Activated naive CD4-positive, alpha-beta T cell treated with anti-CD3 and anti-CD28 coated beads for 36 hours (primary cell): Measurements from ENCODE around the gene PLS3. TPM values are rescaled to one million over a fixed set of nuclear protein-coding genes. Genes with fewer than 3 reads are reported as not detected.
A peak's percentile ranks its signal among the peaks of the same experiment; 100 is the strongest.
"Not testable (repeated sequence)": the region's sequence is repeated elsewhere in the genome, so short reads cannot be mapped to it uniquely, and the experiment has no call there.

Experiments used
- CTCF ChIA-PET: fragments of 350-600 bp; sonication (Branson Sonifier 250); formaldehyde crosslinking; loops from one replicate; lab custom pipeline; 2021; ENCODE audit warnings: antibody characterized with exemption; lab: Charles Lee
- DNase-seq: peaks from one replicate; pipeline ENCODE4 v3.0.0-alpha.2; 2020
- H3K27ac Mint-ChIP-seq: one replicate; pipeline ENCODE4 v1.8.0; 2021; ENCODE audit warnings: mild to moderate bottlenecking, mixed read lengths
- H3K27me3 Mint-ChIP-seq: one replicate; pipeline ENCODE4 v1.8.0; 2021; ENCODE audit warnings: low read depth, mixed read lengths
- H3K36me3 Mint-ChIP-seq: one replicate; pipeline ENCODE4 v1.8.0; 2021; ENCODE audit warnings: low read depth, mixed read lengths
- H3K4me1 Mint-ChIP-seq: one replicate; pipeline ENCODE4 v1.8.0; 2021; ENCODE audit warnings: low read depth, mixed read lengths
- H3K4me3 Mint-ChIP-seq: one replicate; pipeline ENCODE4 v1.8.0; 2021; ENCODE audit warnings: mild to moderate bottlenecking, moderate library complexity, mixed read lengths
- H3K9me3 Mint-ChIP-seq: one replicate; pipeline ENCODE4 v1.8.0; 2021; ENCODE audit warnings: mixed read lengths
- intact Hi-C: fragments of 100-400 bp; cut with micrococcal nuclease; formaldehyde crosslinking; loops from one replicate; pipeline ENCODE4 v1.15.1; 2023
- total RNA-seq, 2 experiments: library from RNA; stranded (reverse); gene quantifications; one replicate each; pipeline ENCODE4 v1.2.3, GENCODE V29; 2021

PLS3 gene, protein sequence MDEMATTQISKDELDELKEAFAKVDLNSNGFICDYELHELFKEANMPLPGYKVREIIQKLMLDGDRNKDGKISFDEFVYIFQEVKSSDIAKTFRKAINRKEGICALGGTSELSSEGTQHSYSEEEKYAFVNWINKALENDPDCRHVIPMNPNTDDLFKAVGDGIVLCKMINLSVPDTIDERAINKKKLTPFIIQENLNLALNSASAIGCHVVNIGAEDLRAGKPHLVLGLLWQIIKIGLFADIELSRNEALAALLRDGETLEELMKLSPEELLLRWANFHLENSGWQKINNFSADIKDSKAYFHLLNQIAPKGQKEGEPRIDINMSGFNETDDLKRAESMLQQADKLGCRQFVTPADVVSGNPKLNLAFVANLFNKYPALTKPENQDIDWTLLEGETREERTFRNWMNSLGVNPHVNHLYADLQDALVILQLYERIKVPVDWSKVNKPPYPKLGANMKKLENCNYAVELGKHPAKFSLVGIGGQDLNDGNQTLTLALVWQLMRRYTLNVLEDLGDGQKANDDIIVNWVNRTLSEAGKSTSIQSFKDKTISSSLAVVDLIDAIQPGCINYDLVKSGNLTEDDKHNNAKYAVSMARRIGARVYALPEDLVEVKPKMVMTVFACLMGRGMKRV
- total RNA-seq = 1 to 10 TPM in 1 of 2 experiments, under 1 TPM in 1; 0.81 to 1.3 TPM

GRCh38 chrX:115560978-115561604, at the start of gene PLS3:
Gene PLS3 (plus strand): TSS chrX:115561174. CDS start chrX:115610251, 49,077 bp downstream.
- intact Hi-C loops = no loop called here
- Mint-ChIP-seq H3K4me1 (no peaks in the 10 kb centered on the region), H3K27me3 (peaks cover 17% of the 10 kb centered on the region), H3K4me3 (peak within 1 kb of the TSS; percentile 48), H3K27ac (no peak within 1 kb of the TSS), H3K36me3 (no peaks in the 10 kb centered on the region), H3K9me3 (no peaks in the 10 kb centered on the region)
- DNase-seq = peak; percentile 13
- CTCF ChIA-PET = no interaction called here

GRCh38 chrX:115518113-115518512, 42.9 kb upstream of the PLS3 start:
- Mint-ChIP-seq H3K4me3 (no peak overlapping the region), H3K27me3 (no peaks in the 10 kb centered on the region), H3K36me3 (no peaks in the 10 kb centered on the region), H3K4me1 (no peaks in the 10 kb centered on the region), H3K9me3 (no peaks in the 10 kb centered on the region), H3K27ac (no peak overlapping the region)
- DNase-seq = no peak
- intact Hi-C loops = no loop called here
- CTCF ChIA-PET = no interaction called here

DNA sequence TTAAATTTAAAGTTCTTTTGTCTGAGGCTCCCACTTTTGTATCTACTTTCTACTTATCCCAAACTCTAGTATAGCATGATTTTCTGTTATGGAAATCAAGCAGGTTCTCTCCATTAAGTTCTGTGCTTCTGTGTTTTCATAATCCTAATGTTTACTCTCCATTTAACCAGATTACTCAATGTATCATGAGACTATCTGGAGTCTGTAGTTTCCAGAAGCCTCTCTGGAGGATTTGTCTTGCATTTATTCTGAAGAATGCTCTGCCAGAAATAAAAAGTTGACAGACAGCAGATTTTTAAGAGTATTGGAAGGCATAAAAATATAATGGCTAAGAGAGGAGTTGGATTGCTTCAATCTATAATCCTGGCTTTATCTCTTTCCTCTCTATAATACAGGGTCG, 39.2 kb upstream of the PLS3 start:
- CTCF ChIA-PET = no interaction called here

DNA sequence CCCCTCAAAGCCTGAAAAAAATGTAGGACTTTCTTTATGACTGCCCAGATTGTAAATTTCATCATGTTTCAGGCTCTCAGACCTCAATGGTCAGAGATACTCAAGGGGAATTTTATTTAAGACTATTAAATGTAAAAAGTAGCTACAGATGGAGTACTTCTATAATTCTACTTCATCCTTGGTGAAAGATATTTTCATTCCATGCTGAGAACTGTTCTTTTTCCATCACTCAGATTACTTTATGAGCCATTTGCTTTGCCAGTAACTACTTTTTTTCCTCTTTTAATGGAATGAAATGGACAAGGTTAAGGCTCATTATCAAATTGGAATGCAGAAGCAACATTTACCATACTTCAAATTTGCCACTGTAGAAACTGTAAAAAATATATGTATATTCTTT, 38.0 kb upstream of the PLS3 start:
- no peaks in the 10 kb centered on the region for H3K27me3 Mint-ChIP-seq
- intact Hi-C loops = no loop called here
- no peaks in the 10 kb centered on the region for H3K9me3 Mint-ChIP-seq
- no peak for DNase-seq
- CTCF ChIA-PET = interaction anchor here (0.7 kb wide), 1 partner anchor 123 kb away, joined by 3 read pairs; no protein-coding TSS in a partner anchor
- H3K27ac Mint-ChIP-seq = no peak overlapping the region
- H3K4me1 Mint-ChIP-seq = no peaks in the 10 kb centered on the region
- no peak overlapping the region for H3K4me3 Mint-ChIP-seq
- no peaks in the 10 kb centered on the region for H3K36me3 Mint-ChIP-seq

More for the DNA sequence above, 39.2 kb upstream of the PLS3 start:
- no peaks in the 10 kb centered on the region for H3K36me3 Mint-ChIP-seq
- H3K9me3 Mint-ChIP-seq = no peaks in the 10 kb centered on the region
- no peak overlapping the region for H3K4me3 Mint-ChIP-seq
- intact Hi-C loops = no loop called here
- H3K27ac Mint-ChIP-seq = no peak overlapping the region
- no peak for DNase-seq
- no peaks in the 10 kb centered on the region for H3K27me3 Mint-ChIP-seq
- H3K4me1 Mint-ChIP-seq = no peaks in the 10 kb centered on the region

DNA sequence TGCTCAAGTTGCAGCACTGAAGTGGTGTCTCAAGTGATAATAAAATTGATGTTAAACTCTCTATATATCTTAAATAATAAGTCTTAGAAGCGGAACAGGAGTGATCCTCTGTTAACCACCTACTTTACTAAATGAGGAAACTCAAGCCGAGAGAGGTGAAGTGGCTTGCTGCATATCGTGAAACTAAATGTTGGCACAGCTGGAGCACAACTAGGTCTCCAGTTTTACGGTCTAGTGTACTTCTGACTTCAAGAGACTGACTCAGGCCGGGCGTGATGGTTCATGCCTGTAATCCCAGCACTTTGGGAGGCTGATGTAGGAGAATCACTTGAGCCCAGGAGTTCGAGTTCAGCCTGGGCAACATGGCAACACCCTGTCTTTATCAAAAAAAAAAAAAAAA, 35.5 kb upstream of the PLS3 start:
- H3K9me3 Mint-ChIP-seq = no peaks in the 10 kb centered on the region
- CTCF ChIA-PET = no interaction called here
- no peak for DNase-seq
- H3K27ac Mint-ChIP-seq = no peak overlapping the region
- no peaks in the 10 kb centered on the region for H3K27me3 Mint-ChIP-seq
- intact Hi-C loops = no loop called here
- H3K36me3 Mint-ChIP-seq = no peaks in the 10 kb centered on the region
- no peaks in the 10 kb centered on the region for H3K4me1 Mint-ChIP-seq
- H3K4me3 Mint-ChIP-seq = no peak overlapping the region

- no peak overlapping the region for H3K27ac Mint-ChIP-seq
- no peak overlapping the region for H3K4me3 Mint-ChIP-seq
- intact Hi-C loops = no loop called here
- no peaks in the 10 kb centered on the region for H3K4me1 Mint-ChIP-seq
- CTCF ChIA-PET = no interaction called here
- no peaks in the 10 kb centered on the region for H3K36me3 Mint-ChIP-seq
- no peaks in the 10 kb centered on the region for H3K9me3 Mint-ChIP-seq
- H3K27me3 Mint-ChIP-seq = no peaks in the 10 kb centered on the region
- DNase-seq = no peak
Measured at GRCh38 chrX:115531818-115532403, 29.1 kb upstream of the PLS3 start.

DNA sequence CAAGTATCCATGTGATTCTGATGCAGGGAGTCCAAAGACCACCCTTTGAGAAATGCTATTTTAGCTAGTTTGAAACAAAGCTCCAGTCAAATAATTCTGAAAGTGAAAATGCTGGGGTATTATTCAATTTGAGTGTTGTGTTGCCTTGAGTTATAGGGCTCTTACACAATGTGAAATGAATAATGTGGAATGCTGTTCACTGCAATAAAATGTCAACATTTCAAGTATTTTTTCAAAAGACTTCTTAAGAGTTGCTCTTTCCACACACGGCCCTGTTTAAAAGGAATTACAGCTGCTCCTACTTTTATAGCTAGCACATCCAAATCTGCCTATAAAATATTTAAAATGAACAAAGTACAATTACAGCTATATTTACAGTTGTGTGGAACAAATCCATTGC, 27.5 kb upstream of the PLS3 start:
- Mint-ChIP-seq H3K4me3 (no peak overlapping the region), H3K9me3 (no peaks in the 10 kb centered on the region), H3K27ac (no peak overlapping the region), H3K27me3 (no peaks in the 10 kb centered on the region), H3K4me1 (no peaks in the 10 kb centered on the region), H3K36me3 (no peaks in the 10 kb centered on the region)
- CTCF ChIA-PET = no interaction called here
- DNase-seq = no peak
- intact Hi-C loops = no loop called here

GRCh38 chrX:115534383-115534782, 26.6 kb upstream of the PLS3 start:
- H3K4me3 Mint-ChIP-seq = no peak overlapping the region
- H3K4me1 Mint-ChIP-seq = no peaks in the 10 kb centered on the region
- H3K36me3 Mint-ChIP-seq = no peaks in the 10 kb centered on the region
- no peaks in the 10 kb centered on the region for H3K27me3 Mint-ChIP-seq
- H3K27ac Mint-ChIP-seq = no peak overlapping the region
- CTCF ChIA-PET = no interaction called here
- H3K9me3 Mint-ChIP-seq = no peaks in the 10 kb centered on the region
- intact Hi-C loops = no loop called here
- no peak for DNase-seq

- H3K4me1 Mint-ChIP-seq = no peaks in the 10 kb centered on the region
- H3K27ac Mint-ChIP-seq = no peak overlapping the region
- intact Hi-C loops = no loop called here
- CTCF ChIA-PET = no interaction called here
- no peak overlapping the region for H3K4me3 Mint-ChIP-seq
- no peaks in the 10 kb centered on the region for H3K36me3 Mint-ChIP-seq
- H3K27me3 Mint-ChIP-seq = no peaks in the 10 kb centered on the region
- H3K9me3 Mint-ChIP-seq = no peaks in the 10 kb centered on the region
- DNase-seq = no peak
Measured at GRCh38 chrX:115535421-115535820, 25.6 kb upstream of the PLS3 start.

DNA sequence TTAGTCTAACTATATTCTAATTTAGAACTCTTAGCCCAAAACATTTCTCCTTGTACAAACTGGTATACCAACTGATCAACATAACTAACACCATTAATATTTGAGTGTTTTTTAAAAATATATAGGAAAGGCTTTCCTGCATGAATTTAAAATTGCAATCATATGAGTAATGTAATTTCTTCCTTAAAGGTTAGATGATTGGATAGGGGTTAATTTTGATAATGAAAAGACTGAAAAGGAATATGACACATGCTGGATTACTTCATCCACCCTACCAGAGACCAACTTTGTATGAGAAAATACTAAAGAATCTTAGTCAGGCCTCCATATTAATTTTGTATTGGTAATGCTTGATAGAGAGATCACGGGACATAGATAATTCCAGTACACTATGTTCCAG, 25.1 kb upstream of the PLS3 start:
- H3K36me3 Mint-ChIP-seq = no peaks in the 10 kb centered on the region
- no peak overlapping the region for H3K4me3 Mint-ChIP-seq
- H3K4me1 Mint-ChIP-seq = no peaks in the 10 kb centered on the region

GRCh38 chrX:115539841-115540240, 21.1 kb upstream of the PLS3 start:
- H3K36me3 Mint-ChIP-seq = no peaks in the 10 kb centered on the region
- no peak overlapping the region for H3K27ac Mint-ChIP-seq
- no peak for DNase-seq
- intact Hi-C loops = no loop called here
- H3K27me3 Mint-ChIP-seq = no peaks in the 10 kb centered on the region
- no peaks in the 10 kb centered on the region for H3K4me1 Mint-ChIP-seq
- H3K9me3 Mint-ChIP-seq = no peaks in the 10 kb centered on the region
- H3K4me3 Mint-ChIP-seq = no peak overlapping the region
- CTCF ChIA-PET = no interaction called here

More for the DNA sequence above, 25.1 kb upstream of the PLS3 start:
- H3K9me3 Mint-ChIP-seq = no peaks in the 10 kb centered on the region
- H3K27me3 Mint-ChIP-seq = no peaks in the 10 kb centered on the region
- intact Hi-C loops = no loop called here
- CTCF ChIA-PET = no interaction called here
- no peak for DNase-seq
- no peak overlapping the region for H3K27ac Mint-ChIP-seq

- H3K9me3 Mint-ChIP-seq, DNase-seq, H3K27me3 Mint-ChIP-seq, intact Hi-C loops, H3K27ac Mint-ChIP-seq, H3K4me3 Mint-ChIP-seq, CTCF ChIA-PET, H3K4me1 Mint-ChIP-seq, H3K36me3 Mint-ChIP-seq: not testable (repeated sequence)
Measured at GRCh38 chrX:115541045-115541444, 19.9 kb upstream of the PLS3 start.
